Midbrain (tissue), 1 donor: ENCODE results near the gene COMMD10.

Experiments used
- DNase-seq: peaks from one replicate; lab custom pipeline; 2025; lab: John Stamatoyannopoulos, UW

The COMMD10 gene

DNA sequence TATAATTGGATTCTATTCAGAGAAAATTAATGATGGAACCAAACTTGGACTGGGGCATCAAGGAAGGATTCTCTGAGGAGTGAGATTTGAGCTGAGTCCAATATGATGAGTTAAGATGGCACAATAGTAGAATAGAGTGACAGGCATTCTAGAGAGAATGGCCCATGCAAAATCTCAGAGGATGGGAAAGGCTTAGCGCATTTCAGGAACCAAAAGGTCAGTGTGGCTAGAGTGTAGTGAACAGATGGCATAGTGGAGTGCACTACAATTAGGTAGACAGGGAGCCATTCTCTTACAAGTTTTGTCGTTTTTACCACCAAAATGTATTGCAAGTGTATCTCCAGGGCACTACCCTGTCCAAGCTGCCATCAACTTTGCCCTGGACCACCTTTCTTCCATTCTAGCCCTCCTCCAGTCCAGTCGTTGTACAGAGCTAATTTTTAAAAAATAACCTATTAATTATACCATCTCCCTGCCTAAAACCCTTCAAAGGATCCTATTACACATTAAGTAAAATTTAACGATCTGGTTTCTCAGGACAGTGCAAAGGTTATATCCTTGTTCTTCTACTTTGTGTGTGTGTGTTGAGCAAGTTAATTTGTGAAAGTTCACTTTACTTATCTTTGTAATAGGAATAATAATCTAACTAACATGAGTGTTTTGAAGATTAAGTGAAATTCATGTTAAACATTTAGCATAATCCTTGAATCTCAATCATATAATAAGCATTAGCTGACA, 211.7 kb downstream of the COMMD10 start:
- no peak for DNase-seq

DNA sequence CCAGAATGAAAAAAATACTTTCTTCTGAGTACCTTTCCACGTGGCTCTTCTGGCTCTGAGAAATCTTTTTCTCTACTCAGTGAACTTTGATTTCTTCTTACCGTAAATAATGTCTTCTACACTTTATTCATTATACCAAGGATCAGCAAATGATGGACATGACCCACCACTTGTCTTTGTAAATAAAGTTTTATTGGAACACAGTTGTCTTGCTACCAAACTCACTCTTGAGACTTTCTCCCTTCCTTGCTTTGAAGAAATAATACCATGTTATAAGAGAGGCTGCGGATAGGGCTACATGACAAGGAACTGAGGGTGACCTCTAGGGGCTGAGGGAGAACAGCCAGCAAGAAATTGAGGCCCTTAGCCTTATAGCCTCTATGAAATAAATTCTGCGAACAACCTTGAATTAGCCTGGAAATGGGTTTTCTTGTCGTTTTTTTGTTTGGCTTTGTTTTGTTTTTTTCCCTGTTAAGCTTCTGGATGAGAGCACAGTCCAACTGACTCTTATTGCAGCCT, 212.5 kb downstream of the COMMD10 start:
- no peak for DNase-seq

DNA sequence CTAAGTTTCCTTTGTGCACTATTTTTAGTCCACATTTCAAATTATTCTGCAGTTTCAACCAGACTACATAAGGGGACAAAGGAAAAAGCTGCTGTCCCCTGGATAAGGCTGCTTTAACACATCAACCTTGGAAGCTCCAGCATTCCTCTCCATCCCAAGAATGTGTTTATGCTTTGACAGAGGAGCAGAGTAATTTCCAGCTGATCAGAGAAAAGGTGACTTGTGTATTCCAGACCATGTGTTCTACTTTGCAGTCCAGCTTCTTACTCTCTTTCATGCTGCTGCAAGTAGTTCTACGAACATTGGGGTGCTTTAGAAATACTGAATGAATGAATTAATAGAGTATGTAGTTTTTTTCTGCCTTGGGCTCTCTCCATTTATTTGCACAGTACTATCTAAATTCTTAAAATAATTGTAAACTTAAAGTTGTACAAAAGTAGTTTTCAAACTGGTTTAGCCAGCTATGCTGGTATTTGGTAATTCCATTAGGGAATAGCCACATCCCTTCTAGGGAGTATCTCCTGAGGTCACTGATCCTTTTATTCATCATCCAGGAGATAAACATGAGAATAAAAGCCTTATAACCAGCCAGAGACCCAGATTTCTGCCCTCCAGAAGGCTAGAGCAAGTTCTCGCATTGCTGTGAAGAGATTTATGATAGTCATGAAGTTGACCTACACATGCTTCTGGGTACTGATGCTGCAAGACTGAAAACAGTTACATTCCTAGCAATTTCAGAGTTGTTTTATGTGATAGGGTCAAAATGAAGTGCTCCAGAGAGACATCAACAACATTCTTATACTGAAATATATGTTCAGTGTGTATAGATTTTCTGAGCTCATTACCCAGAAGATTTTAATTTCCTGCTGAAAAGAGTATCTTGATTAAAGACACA, 215.2 kb downstream of the COMMD10 start:
- DNase-seq = no peak

DNA sequence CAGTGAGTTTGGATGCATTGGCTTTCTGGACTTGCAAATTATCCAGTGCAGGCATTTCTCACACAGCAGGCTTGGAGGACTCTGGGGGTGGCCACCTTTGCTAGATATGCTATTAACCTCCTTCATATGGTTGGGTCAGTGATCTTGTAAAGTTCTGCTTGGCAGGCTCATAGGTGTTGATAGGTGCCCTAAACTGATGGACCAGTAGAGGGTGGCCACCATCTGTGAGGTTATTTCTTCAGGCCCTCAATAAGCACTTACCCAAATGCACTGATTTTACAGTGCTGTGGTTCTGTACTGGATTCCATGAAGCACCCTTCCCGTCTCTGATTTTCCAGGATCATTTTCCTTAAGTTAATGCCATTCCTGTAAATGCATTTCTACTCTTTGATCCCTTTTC, 216.3 kb downstream of the COMMD10 start:
- DNase-seq = no peak

DNA sequence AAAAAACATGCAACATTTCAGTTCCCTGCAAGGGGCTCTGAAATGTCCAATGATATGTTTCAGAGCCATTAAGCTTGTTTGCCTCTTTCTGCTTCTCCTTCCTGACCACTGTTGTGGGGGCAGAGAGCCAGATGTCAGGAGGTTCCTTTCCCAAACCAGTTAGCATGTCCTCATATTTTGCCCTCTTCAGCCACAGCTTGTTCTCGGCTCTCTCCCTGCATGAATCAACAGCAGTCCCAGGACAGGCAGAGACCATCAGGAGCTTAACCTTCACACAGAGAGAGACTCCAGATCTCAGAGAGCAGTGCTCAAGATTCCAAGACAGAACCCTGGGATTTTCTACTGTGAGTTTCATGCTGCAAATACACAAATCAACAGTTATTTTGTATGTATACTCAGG, 218.5 kb downstream of the COMMD10 start:
- DNase-seq = no peak

DNA sequence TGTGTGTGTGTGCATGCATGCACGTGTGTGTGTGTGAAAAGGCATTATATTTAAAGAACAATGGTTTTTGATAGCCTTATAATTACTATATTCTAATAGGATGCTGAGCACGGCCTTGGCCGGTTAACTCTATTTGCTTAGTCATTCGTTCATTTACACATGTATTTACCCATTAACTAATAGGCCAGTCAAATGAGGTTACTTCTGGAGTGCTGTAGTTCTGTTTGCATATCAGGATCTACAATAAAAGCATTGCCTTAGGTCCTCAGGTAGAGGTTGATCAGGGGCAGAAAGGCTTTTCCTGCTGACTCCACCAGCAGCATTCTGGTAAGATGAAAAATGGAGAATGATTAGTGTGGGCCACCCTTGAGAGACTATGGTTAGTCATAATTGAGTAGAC, 219.0 kb downstream of the COMMD10 start:
- DNase-seq = no peak

DNA sequence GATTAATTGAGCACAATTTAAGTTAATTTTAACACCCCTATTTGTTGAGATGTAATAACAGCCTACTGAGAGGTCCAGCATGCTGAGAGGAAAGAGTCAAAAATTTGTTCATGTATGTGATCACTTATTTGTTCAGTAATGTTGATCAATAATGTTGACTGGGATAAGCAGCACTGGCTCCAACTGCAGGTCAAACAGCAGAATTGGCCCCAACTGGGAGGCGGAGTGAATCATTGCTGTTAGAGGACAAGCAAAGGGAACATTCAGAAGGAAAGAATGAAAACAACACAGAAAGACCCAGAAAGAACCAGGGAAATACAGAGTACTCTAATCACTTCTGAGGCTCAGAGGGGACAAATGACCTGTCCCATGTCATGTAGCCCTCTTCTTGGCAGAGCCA, 221.1 kb downstream of the COMMD10 start:
- DNase-seq = no peak

DNA sequence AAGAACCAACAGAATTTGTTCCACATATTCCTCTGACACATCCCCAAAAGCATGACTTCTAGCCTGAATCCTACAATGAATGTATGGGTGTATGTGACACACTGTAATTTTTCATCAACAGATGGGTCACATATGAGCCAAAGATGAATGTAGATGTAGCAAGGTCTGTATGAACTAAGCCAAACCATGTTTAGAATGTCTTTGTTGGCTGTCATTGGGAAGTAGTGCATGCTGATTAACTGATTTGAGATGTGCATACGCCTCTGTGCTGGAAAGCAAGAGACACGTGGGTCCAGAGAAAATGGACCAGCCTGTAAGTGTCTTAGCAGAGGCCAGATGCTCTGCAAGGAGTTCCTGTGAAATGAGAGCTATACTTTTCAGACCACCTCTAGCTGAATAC, 222.0 kb downstream of the COMMD10 start:
- no peak for DNase-seq

DNA sequence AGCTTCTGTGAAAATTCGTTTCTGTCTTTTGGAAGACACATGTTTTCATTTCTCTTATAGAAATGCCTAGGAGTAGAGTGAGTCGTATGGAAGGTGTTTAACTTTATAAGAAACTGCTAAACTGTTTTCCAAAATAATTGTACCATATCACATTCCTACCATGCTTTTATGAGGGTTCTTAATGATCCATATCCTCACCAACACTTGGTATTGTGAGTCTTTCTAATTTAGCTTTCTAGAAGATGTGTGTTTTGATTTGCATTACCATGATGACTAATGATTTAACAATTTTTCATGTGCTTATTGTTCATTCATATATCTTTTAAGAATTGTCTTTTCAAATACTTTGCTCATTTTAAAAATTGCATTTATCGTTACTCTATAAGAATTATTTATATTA, 223.6 kb downstream of the COMMD10 start:
- no peak for DNase-seq

DNA sequence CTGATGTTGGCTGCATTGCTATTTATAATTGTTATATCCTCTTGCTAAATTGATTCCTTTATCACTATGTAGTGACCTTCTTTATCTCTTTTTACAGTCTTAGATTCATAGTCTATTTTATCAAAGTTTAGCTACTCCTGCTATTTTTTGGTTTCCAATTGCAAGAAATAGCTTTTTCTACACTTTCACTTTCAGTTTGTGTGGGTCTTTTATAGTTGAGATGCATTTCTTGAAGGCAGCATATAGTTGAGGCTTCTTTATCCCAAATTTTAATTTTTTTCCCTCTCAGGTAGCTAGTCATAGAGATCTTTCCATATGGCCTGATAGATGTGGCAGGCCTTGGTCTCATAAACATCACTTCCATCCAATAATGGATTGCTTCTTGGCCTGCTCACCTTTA, 228.5 kb downstream of the COMMD10 start:
- DNase-seq = no peak

DNA sequence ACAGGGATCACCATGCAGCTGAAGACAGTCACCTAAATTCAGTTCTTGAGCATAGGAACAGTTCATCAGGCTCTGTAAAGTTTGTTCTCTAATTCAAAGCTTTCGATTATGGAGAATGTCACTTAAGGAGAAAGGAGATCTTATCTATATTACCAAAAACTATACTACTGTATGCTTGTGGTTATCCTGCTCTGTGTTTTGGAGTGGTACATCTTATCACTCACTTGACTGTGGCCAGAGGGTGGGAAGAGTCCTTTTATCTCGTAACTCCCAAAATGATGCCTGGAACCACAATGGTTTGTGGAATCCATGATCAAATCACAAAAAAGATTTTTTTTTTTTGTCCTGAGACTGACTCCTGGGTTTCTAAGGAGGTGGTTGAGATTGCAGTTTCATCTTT, 230.7 kb downstream of the COMMD10 start:
- no peak for DNase-seq

DNA sequence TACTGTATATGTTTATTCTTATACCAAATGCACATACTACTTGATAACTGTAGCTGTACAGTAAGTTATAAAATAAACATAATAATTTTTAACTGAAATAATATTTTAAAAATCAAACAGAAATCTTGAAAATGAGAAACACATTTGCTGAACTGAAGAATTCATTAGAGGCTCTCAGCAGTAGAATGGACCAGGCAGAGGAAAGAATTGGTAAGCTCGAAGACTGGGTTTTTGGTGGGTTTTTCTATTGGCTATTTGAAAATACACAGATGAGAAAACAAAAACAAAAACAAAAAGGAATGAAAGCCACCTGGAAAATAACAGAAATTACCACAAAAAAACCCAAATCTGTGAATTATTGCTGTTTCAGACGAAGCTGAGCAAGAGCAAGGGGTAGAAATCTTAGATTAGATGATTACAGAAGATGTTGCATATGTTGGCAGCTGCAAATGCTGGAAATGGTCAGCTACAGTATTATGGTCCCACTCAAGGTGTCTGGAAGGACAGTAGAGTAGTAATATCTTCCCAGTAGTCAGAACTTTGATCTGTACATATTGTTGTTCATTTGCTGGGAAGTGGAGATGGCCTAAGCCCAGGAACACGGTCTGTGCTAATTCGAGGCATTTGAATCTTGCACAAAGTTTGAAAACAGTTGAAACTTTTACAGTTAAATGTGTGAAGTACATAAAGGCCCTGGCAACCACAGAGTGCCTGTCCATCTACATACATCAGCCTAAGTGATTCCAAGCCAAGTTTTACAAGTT, 233.4 kb downstream of the COMMD10 start:
- DNase-seq = no peak

DNA sequence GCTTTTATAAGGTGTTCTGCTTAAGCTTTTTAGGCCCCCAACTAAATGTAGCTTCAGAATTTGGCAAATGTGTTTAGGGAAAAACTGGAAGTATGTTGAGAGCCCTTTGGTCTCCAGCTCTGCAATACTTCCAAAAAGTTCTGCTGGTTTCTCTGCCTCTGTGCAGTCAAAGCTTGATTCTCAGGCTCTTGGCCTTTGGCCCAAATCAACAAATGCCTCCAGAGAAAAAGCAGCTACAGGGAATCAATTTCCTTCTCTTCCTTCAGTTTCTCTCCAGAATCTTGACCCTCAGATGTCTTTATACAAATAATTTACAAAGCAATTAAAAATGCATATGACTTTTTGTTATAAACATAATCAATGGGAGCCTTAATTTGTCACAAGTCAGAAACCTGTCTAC, 235.7 kb downstream of the COMMD10 start:
- no peak for DNase-seq

DNA sequence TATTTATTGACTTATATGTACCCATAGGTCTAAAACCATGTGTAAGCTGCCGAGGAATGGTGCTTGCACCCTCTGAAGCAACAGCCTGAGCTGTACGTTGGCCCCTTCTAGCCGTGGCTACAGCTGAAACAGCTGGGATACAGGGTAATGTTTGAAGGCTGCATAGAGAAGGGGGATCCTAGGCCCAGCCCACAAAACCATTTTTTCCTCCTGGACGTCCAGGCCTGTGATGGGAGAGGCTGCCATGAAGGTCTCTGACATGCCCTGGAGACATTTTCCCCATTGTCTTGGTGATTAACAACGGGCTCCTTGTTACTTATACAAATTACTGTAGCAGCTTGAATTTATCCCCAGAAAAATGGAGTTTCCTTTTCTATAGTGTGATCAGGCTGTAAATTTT, 244.7 kb downstream of the COMMD10 start:
- DNase-seq = no peak

DNA sequence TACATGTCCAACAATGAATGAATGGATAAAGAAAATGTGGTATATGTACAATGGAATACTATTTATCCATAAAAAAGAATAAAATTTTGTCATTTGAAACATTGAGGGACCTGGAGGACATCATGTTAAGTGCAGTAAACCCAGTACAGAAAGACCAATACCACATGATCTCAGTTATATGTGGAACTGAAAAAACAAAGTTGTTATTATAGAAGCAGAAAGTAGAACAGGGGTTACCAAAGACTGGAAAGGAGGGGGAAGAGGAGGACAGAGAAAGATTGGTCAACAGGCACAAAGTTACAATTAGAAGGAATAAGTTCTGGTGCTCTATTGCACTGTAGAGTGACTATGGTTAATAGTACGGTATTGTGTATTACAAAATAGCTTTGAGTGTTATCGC, 256.0 kb downstream of the COMMD10 start:
- DNase-seq = no peak
